SW 1271 (cell line): Measurements from ENCODE around the gene COL4A3.

Experiments used
- DNase-seq, 2 experiments: peaks; one replicate each; lab custom pipeline; 2025; lab: John Stamatoyannopoulos, UW

Gene COL4A3

GRCh38 chr2:227340106-227340505 is 175.7 kb downstream of the COL4A3 start:
- DNase-seq = no peak

GRCh38 chr2:227341553-227341952 is 177.1 kb downstream of the COL4A3 start:
- no peak for DNase-seq

- no peak for DNase-seq
Observed at GRCh38 chr2:227344231-227344630, 179.8 kb downstream of the COL4A3 start.

- no peak for DNase-seq
Observed at GRCh38 chr2:227347117-227347516, 182.7 kb downstream of the COL4A3 start.

GRCh38 chr2:227348324-227348723 is 183.9 kb downstream of the COL4A3 start:
- no peak for DNase-seq

GRCh38 chr2:227349989-227350612 is 185.7 kb downstream of the COL4A3 start:
- no peak for DNase-seq

GRCh38 chr2:227351639-227352038 is 187.2 kb downstream of the COL4A3 start:
- no peak for DNase-seq

GRCh38 chr2:227360351-227360750 is 195.9 kb downstream of the COL4A3 start:
- no peak for DNase-seq

- DNase-seq = no peak
Observed at GRCh38 chr2:227363756-227364155, 199.3 kb downstream of the COL4A3 start.
